Cardiac muscle cell (in vitro differentiated cells and primary cell): ENCODE results near the gene COL4A1. TPM values are rescaled to one million over a fixed set of nuclear protein-coding genes. Genes with fewer than 3 reads are reported as not detected.

Experiments
- DNase-seq, 2 donors: peaks; one replicate each; pipeline versions ENCODE4 v3.0.0 to v3.0.0-alpha.2; 2010 to 2017; ENCODE audit warnings: low read depth in 1 of 2, low spot score in 1 of 2
- H3K27ac ChIP-seq: fragments of 200-600 bp; sonication (generic); 2 replicates; pipeline ENCODE4 v1.5.1; 2016
- H3K27me3 ChIP-seq: fragments of 200-600 bp; sonication (generic); 2 replicates; pipeline ENCODE4 v1.6.0; 2016; ENCODE audit warnings: control low read depth
- H3K36me3 ChIP-seq: fragments of 200-600 bp; sonication (generic); 2 replicates; pipeline ENCODE4 v1.5.1; 2016; ENCODE audit warnings: control low read depth
- H3K4me1 ChIP-seq: fragments of 200-600 bp; sonication (generic); 2 replicates; pipeline ENCODE4 v1.8.1; 2017; ENCODE audit warnings: low read depth, mild to moderate bottlenecking, mixed run types
- H3K4me3 ChIP-seq: fragments of 200-600 bp; sonication (generic); 2 replicates; pipeline ENCODE4 v1.5.1; 2016; ENCODE audit warnings: mild to moderate bottlenecking
- H3K9me3 ChIP-seq: fragments of 200-600 bp; sonication (generic); 2 replicates; pipeline ENCODE4 v1.5.1; 2017; ENCODE audit warnings: low read depth, mild to moderate bottlenecking, control low read depth
- polyA plus RNA-seq: library from polyadenylated mRNA; unstranded; fragments of >200 nt; fragmentation: Nextera tagmentation; extraction: Ambion mirVana; gene quantifications from 2 replicates; pipeline ENCODE4 v1.2.1, GENCODE V29; 2016
- total RNA-seq: library from RNA; depleted of rRNA; stranded (reverse); fragments of >200 nt; gene quantifications from 2 replicates; pipeline ENCODE4 v1.2.3, GENCODE V29; 2016
- TF ChIP-seq, protein P1 (sequence below): IDR thresholded peaks from 2 replicates; pipeline ENCODE4 v1.5.1; 2012; ENCODE audit warnings: low read depth, mild to moderate bottlenecking, low read length

Gene COL4A1
- total and polyA plus RNA-seq, 2 experiments from 2014 or later: 73.9 to 171 TPM

DNA sequence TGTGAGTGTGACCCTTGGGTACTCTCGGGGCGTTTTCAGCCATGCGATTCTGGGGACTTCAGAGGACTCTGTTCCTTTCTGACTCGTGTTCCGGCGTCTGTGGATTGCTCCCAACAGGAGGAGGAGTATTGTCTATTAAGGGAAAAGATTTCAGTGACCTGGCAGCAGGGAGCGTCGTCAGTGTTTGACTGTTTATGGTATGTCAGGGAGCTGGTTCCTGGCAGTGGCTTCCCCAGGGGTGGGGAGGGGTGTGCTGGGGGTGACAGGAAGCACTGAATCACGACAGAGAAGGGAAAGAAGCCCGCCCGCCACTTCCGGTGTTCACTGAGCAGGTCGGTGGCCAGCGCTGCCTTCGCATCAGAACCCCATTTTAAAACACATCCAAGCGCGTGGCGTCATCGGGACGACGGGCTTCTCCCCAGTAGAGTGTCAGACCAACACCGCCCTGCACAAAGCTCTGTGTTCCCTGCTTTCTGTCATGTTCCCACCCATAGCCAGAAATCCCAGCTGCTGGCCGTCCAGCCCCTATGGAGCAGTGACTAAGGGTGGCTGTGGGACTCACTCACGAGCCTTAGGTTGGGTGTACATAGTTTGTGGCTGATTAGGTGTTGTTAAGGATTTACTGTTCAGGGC, 34.0 kb upstream of the COL4A1 start:
- Histone ChIP-seq H3K4me3 (no peak overlapping the region), H3K27ac (peak overlapping the region; percentile 78), H3K27me3 (no peaks in the 10 kb centered on the region), H3K36me3 (no peaks in the 10 kb centered on the region), H3K9me3 (no peaks in the 10 kb centered on the region), H3K4me1 (peaks cover 34% of the 10 kb centered on the region)
- TF ChIP-seq, protein P1, sequence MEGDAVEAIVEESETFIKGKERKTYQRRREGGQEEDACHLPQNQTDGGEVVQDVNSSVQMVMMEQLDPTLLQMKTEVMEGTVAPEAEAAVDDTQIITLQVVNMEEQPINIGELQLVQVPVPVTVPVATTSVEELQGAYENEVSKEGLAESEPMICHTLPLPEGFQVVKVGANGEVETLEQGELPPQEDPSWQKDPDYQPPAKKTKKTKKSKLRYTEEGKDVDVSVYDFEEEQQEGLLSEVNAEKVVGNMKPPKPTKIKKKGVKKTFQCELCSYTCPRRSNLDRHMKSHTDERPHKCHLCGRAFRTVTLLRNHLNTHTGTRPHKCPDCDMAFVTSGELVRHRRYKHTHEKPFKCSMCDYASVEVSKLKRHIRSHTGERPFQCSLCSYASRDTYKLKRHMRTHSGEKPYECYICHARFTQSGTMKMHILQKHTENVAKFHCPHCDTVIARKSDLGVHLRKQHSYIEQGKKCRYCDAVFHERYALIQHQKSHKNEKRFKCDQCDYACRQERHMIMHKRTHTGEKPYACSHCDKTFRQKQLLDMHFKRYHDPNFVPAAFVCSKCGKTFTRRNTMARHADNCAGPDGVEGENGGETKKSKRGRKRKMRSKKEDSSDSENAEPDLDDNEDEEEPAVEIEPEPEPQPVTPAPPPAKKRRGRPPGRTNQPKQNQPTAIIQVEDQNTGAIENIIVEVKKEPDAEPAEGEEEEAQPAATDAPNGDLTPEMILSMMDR: no peak
- DNase-seq: peak; percentile 28 to 85

GRCh38 chr13:110339975-110340550, 33.1 kb upstream of the COL4A1 start:
- TF ChIP-seq, protein P1: no peak
- H3K9me3 ChIP-seq: no peaks in the 10 kb centered on the region
- H3K36me3 ChIP-seq: no peaks in the 10 kb centered on the region
- H3K27ac ChIP-seq: peak overlapping the region; percentile 78
- no peaks in the 10 kb centered on the region for H3K27me3 ChIP-seq
- peaks cover 34% of the 10 kb centered on the region for H3K4me1 ChIP-seq
- no peak for DNase-seq
- H3K4me3 ChIP-seq: no peak overlapping the region

GRCh38 chr13:110339263-110339662, 32.3 kb upstream of the COL4A1 start:
- Histone ChIP-seq H3K4me1 (peaks cover 34% of the 10 kb centered on the region), H3K36me3 (no peaks in the 10 kb centered on the region), H3K27ac (peak overlapping the region; percentile 82), H3K4me3 (no peak overlapping the region), H3K27me3 (no peaks in the 10 kb centered on the region), H3K9me3 (no peaks in the 10 kb centered on the region)
- no peak for DNase-seq
- TF ChIP-seq, protein P1: no peak

DNA sequence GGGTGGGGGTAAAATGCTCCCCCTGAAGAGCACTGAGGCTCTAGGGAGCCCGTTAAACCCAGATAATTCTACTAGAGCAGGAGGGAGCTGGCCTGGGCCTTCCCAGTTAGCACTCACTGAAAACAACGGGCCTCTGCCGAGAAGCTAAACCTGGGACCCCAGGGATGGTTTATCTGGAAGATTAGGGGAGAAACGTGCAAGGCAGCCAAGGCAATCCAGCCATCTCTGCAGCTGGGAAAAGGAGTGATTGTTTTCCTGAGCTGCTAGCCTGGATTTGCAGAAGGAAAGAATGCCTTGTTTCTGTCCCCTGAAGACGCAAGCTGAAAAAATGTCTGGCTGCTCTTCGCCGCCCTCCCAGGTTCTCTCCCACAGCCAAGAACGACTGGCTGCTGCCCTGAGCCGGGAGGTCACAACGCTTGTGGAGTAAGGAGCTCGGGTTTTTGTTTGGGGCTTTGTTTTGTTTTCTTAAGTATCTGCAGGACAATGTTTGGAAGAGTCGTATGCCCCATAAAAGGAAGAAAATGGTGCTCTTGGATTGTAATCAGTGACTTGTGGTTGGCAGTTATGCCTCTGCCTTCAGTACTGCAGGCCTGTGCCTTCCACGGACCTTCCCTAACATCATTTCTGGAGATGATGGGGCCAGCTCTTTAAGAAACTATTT, 31.6 kb upstream of the COL4A1 start:
- no peak overlapping the region for H3K4me3 ChIP-seq
- H3K27me3 ChIP-seq: no peaks in the 10 kb centered on the region
- H3K9me3 ChIP-seq: no peaks in the 10 kb centered on the region
- peaks cover 34% of the 10 kb centered on the region for H3K4me1 ChIP-seq
- TF ChIP-seq, protein P1: no peak
- no peaks in the 10 kb centered on the region for H3K36me3 ChIP-seq
- peak overlapping the region; percentile 82 for H3K27ac ChIP-seq
- peak; percentile 15 to 91 for DNase-seq

DNA sequence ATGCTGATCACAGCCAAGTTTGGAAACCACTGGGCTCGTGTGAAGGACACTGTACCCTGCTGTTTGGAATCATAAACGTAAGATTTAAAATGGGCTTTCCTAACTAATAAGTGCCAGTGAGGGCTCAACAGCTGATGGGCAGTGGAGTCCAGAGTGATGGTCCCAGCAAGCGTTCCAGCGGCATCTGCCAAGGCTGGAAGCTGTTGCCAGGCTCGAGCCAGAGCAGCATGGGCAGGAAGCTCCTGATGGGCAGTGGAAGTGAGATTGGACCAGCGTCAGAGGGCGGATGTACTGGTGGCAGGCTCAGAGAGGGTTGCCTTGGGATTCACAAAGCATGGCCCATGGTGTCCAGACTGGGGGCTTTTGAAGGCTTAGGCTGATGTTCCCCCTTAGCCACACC, 30.3 kb upstream of the COL4A1 start:
- H3K36me3 ChIP-seq: no peaks in the 10 kb centered on the region
- TF ChIP-seq, protein P1: no peak
- DNase-seq: no peak
- no peak overlapping the region for H3K4me3 ChIP-seq
- H3K27me3 ChIP-seq: no peaks in the 10 kb centered on the region
- H3K4me1 ChIP-seq: peaks cover 30% of the 10 kb centered on the region
- H3K9me3 ChIP-seq: no peaks in the 10 kb centered on the region
- H3K27ac ChIP-seq: peak overlapping the region; percentile 82
